ENCODE results near the gene TENM4.

DNA sequence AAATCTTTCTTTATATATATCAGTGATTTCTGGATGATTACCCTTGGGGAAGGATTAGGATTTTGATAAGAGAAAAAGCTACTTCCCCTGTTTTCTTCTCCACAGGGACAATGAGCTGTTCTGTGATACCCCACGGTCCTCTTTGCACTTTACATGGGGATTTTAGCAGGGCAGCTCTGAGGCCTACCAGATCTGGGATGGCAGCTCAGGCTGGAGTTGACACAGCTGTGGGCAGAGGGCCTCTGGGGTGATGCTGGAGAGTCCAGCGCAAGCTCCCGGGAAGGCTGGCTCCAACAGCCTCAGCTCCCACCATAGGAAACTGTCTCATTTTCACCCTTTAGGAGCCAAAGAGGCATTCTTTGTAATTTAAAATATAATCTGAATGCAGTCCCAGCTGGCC lies 482.4 kb downstream of the TENM4 start:
- TF ChIP-seq, protein P1, sequence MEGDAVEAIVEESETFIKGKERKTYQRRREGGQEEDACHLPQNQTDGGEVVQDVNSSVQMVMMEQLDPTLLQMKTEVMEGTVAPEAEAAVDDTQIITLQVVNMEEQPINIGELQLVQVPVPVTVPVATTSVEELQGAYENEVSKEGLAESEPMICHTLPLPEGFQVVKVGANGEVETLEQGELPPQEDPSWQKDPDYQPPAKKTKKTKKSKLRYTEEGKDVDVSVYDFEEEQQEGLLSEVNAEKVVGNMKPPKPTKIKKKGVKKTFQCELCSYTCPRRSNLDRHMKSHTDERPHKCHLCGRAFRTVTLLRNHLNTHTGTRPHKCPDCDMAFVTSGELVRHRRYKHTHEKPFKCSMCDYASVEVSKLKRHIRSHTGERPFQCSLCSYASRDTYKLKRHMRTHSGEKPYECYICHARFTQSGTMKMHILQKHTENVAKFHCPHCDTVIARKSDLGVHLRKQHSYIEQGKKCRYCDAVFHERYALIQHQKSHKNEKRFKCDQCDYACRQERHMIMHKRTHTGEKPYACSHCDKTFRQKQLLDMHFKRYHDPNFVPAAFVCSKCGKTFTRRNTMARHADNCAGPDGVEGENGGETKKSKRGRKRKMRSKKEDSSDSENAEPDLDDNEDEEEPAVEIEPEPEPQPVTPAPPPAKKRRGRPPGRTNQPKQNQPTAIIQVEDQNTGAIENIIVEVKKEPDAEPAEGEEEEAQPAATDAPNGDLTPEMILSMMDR (conservative IDR thresholded peaks at IDR 0.05; ENCODE audit: low read length), result no peak
- no peak for TF ChIP-seq EZH2phosphoT487 (IDR thresholded peaks at IDR 0.05; ENCODE audit: borderline replicate concordance, low read depth, low read length)
